NB4 (cell line): ENCODE measurements around the gene RAP1B.

Source experiments
- MYC ChIP-seq: IDR thresholded peaks from 2 replicates; pipeline ENCODE4 v1.6.1; 2011; ENCODE audit warnings: low read depth, low read length
- POLR2A ChIP-seq: IDR thresholded peaks from 2 replicates; pipeline ENCODE4 v1.6.1; 2011; ENCODE audit warnings: mild to moderate bottlenecking; ENCODE audit not compliant: insufficient read length; ENCODE audit errors: extremely low read depth
- TF ChIP-seq, protein P1 (sequence below): IDR thresholded peaks from one replicate; pipeline ENCODE4 v1.5.1; 2012; ENCODE audit warnings: low read depth, low read length

DNA sequence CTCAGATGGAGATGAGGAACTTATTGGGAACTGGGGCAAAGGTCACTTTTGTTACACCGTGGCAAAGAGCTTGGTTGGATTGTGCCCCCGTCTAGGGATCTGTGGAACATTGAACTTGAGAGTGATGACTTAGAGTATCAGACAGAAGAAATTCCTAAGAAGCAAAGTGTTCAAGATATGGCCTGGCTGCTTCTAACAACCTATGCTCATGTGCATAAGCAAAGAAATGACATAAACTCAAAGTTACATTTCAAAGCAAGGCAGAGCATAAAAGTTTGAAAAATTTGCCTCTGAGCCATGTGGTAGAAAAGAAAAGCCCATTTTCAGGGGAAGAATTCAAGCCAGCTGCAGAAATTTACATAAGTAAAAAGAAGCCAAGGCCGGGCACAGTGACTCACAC is 21.5 kb upstream of the RAP1B start:
- TF ChIP-seq, protein P1, sequence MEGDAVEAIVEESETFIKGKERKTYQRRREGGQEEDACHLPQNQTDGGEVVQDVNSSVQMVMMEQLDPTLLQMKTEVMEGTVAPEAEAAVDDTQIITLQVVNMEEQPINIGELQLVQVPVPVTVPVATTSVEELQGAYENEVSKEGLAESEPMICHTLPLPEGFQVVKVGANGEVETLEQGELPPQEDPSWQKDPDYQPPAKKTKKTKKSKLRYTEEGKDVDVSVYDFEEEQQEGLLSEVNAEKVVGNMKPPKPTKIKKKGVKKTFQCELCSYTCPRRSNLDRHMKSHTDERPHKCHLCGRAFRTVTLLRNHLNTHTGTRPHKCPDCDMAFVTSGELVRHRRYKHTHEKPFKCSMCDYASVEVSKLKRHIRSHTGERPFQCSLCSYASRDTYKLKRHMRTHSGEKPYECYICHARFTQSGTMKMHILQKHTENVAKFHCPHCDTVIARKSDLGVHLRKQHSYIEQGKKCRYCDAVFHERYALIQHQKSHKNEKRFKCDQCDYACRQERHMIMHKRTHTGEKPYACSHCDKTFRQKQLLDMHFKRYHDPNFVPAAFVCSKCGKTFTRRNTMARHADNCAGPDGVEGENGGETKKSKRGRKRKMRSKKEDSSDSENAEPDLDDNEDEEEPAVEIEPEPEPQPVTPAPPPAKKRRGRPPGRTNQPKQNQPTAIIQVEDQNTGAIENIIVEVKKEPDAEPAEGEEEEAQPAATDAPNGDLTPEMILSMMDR = no peak
- TF ChIP-seq MYC = no peak
- no peak for TF ChIP-seq POLR2A
